HG02840 (cell line): Measurements from ENCODE around the gene TNKS2.
A peak's percentile ranks its signal among the peaks of the same experiment; 100 is the strongest.
"Not testable (repeated sequence)": the region's sequence is repeated elsewhere in the genome, so short reads cannot be mapped to it uniquely, and the experiment has no call there.

Source experiments
- ATAC-seq: cut with Tn5 transposase; IDR thresholded peaks from one replicate; pipeline ENCODE4 v1.9.1; 2021; ENCODE audit warnings: mild to moderate bottlenecking, moderate library complexity, moderate number of reproducible peaks; ENCODE audit not compliant: unreplicated experiment, low FRiP score

Gene TNKS2

GRCh38 chr10:91797874-91798648, at the start of gene TNKS2:
Gene TNKS2 (plus strand): TSS chr10:91798426. CDS start chr10:91798691, 265 bp downstream.
- ATAC-seq: peak; percentile 69

- not testable (repeated sequence) for ATAC-seq
Observed at GRCh38 chr10:91749592-91749991, 48.6 kb upstream of the TNKS2 start.

DNA sequence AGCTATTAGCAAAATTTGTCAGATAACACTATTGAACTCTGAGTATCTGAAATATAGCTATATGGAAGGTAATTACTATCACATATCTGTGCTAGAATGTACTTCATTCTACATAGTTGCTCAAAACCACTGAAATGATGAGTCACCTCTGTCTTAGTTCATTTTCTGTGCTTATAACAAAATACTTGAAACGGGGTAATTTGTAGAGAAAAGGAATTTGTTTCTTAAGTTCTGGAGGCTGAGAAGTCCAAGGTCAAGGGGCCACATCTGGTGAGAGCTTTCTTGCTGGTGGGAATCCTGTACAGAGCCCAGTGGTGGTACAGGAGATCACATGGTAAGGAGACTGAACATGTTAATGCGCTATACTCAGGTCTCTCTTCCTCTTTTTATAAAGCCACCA, 41.9 kb upstream of the TNKS2 start:
- ATAC-seq: no peak

- ATAC-seq: no peak
Observed at GRCh38 chr10:91758303-91759146, 39.7 kb upstream of the TNKS2 start.

DNA sequence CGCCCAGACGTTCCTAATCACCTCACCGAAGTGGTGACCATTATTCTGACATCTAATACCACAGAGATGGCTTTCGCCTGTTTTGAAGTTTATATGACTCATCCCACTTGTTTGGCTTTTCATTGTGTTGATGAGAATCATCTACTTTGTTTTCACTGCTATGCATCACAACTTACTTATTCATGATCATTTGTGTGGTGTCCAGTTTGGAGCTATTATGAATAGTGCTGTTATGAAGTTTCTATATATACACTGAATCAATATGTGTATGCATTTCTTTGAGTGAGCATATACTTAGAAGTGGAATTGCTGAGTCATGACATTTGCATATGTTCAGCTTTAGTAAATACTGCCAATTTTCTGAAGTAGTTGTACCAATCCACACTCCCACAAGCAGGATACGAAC, 38.6 kb upstream of the TNKS2 start:
- no peak for ATAC-seq

GRCh38 chr10:91761721-91762120, 36.5 kb upstream of the TNKS2 start:
- no peak for ATAC-seq

DNA sequence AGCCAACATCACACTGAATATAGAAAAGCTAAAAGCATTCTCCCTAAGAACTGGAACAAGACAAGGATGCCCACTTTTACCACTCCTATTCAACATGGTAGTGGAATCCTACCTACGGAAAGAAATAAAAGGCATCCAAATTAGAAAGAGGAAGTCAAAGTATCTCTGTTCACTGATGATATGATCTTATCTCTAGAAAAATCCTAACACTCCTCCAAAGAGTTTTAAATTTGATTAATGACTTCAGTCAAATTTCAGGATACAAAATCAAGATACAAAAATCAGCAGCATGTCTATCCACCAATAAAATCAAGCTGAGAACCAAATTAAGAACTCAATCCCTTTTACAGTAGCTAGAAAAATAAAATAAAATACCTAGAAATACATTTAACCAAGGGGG, 35.3 kb upstream of the TNKS2 start:
- no peak for ATAC-seq

- no peak for ATAC-seq
Observed at GRCh38 chr10:91766676-91767075, 31.6 kb upstream of the TNKS2 start.

- no peak for ATAC-seq
Observed at GRCh38 chr10:91768123-91768522, 30.1 kb upstream of the TNKS2 start.

DNA sequence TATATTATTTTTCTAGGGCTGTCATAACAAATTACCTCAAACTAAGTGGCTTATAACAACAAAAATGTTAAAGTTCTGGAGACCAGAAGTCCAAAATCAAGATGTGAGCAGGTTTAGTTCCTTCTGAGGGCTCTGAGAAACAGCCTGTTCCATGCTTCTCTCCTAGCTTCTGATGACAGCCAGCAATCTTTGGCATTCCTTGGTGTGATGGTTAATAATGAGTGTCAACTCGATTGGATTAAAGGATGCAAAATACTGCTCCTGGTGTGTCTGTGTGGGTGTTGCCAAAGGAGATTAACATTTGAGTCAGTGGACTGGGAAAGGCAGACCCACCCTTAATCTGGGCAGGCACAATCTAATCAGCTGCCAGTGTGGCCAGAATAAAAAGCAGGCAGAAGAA, 26.3 kb upstream of the TNKS2 start:
- no peak for ATAC-seq

DNA sequence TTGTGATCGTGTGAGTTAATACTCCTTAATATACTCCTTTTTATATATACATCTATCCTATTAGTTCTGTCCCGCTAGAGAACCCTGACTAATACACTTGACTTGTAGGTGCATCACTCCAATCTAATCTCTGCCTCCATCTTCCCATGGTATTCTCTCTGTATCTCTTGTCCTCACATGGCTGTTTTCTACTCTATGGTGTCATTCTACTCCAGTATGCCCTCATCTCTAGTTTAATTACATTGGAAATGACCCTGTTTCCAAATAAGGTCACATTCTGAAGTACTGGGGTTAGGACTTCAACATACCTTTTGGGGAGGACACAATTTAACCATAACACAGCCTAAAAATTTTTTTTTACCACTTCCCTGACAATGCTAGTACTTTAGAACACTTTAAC, 25.8 kb upstream of the TNKS2 start:
- no peak for ATAC-seq

- ATAC-seq: no peak
Observed at GRCh38 chr10:91772869-91773268, 25.4 kb upstream of the TNKS2 start.

DNA sequence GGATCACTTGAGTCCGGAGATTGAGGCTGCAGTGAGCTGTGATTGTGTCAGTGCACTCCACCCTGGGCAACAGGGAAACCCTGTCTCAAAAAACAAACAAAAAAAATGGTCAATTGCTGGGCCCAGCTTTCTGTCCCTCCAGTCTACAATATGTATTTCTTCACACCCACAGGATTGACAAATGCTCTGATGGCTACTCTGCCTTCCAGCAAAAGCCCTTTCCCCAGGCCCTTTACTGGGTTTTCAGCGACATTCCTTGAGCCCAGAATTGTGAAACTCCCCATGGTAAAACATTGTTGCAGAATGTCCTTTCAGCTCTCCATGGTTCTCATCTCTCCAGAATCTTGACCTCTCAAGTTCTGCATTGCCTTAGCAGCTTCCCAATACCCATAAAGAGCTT, 23.7 kb upstream of the TNKS2 start:
- no peak for ATAC-seq

DNA sequence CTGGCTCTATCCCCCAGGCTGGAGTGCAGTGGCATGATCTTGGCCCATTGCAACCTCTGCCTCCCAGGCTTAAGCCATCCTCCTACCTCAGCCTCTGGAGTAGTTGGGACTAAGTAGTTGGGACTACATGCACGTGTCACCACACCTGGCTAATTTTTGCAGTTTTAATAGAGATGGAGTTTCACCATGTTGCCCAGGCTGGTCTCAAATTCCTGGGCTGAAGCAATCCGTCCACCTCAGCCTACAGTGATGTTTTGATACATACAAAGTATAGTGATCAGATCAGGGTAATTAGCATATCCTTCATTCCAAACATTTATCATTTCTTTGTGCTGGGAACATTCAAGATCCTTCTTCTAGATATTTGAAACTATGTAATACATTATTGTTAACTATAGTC, 22.5 kb upstream of the TNKS2 start:
- ATAC-seq: no peak

DNA sequence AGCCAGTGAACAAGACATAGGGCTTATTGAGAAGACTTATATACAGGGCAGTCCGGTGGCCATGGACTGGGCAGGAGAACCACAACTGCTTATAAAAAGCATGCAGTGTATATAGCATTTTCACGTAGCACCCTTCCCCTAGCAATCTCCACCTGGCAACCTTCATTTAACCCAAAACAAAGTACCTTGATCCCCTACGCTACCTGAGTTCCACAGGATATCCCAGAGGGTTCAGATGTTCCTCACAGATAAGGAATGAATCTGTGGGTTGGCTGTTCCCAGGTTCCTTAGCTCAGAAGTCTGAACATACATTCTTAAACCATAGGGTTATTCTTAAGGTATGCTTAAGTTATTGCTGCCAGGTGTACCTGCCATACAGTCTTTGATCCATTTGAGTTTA, 22.0 kb upstream of the TNKS2 start:
- ATAC-seq: no peak

GRCh38 chr10:91778485-91778884, 19.7 kb upstream of the TNKS2 start:
- ATAC-seq: no peak

DNA sequence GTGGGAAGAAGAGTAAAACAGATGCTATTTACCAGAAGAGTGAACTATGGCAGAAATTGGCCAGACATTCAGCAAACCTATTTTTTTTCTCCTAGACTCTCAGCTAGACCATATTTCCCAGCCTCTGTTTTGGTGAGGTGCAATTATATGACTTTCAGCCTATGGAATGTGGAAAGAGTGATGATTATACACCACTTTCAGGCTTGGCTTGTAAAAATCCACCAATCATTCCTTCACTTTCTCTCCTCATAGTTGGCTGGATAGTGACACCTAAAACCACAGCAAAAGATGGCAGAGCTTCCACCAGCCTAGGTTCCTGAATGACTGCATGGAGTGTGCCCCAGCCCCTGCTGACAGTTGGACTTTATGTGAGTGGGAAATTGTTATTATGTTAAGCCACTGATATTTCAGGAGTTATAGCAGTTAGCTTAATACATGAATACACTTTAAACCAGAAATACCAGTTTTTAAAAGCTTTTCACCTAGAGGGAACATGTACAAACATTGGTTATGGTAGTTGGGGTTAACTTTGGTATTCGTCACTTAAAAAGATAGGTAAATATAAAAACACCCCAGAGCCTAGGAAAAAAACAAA, 19.1 kb upstream of the TNKS2 start:
- ATAC-seq: no peak

- no peak for ATAC-seq
Observed at GRCh38 chr10:91782539-91782938, 15.7 kb upstream of the TNKS2 start.

DNA sequence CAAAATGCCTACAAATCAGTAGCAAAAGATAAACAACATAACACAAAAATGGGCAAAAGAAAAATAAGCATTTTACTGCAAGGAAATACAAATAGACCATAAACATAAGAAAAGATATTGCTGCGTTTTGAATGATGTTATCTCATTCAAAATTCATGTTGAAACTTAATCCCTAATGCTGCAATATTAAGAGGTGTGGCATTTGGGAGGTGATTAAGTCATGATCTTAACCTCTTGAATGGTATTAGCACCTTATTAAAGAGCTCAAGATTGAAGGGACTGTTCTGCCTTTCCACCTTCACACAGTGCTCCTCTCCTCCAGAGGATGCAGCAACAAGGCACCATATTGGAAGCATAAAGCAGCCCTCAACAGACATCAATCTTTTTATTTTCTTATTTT, 12.4 kb upstream of the TNKS2 start:
- no peak for ATAC-seq

- ATAC-seq: no peak
Observed at GRCh38 chr10:91787258-91787657, 11.0 kb upstream of the TNKS2 start.

GRCh38 chr10:91787810-91788209, 10.4 kb upstream of the TNKS2 start:
- no peak for ATAC-seq
